Naive thymus-derived CD4-positive, alpha-beta T cell (primary cell): ENCODE results near the gene EIPR1. TPM values are rescaled to one million over a fixed set of nuclear protein-coding genes. Genes with fewer than 3 reads are reported as not detected.

ENCODE experiments used
- ATAC-seq: fragments of 150-1000 bp; cut with Tn5 transposase; 2 replicates; pipeline ENCODE4 v1.10.0; 2021; ENCODE audit warnings: mild to moderate bottlenecking, moderate library complexity
- CTCF ChIA-PET: fragments of 350-600 bp; sonication (Branson Sonifier 250); formaldehyde crosslinking; loops from one replicate; lab custom pipeline; 2021; ENCODE audit warnings: antibody characterized with exemption; lab: Charles Lee
- POLR2A ChIA-PET: fragments of 350-600 bp; sonication (Branson Sonifier 250); formaldehyde crosslinking; loops from one replicate; lab custom pipeline; 2021; ENCODE audit warnings: antibody characterized with exemption, inconsistent platforms; lab: Charles Lee
- DNase-seq, 9 donors: peaks; one replicate each; pipeline versions ENCODE4 v3.0.0 to v3.0.0-alpha.2; 2020 to 2022; ENCODE audit warnings: mixed read lengths in 1 of 9
- H3K27ac ChIP-seq: one replicate; pipeline ENCODE4 v1.7.0; 2013; ENCODE audit warnings: mild to moderate bottlenecking, low read depth, low read length, moderate library complexity
- H3K27me3 ChIP-seq, 2 donors: one replicate each; pipeline ENCODE4 v1.7.0; 2013; ENCODE audit warnings: low read length in 2 of 2, mild to moderate bottlenecking in 2 of 2, moderate library complexity in 2 of 2; ENCODE audit not compliant: control insufficient read depth in 2 of 2, insufficient read depth in 2 of 2
- H3K36me3 ChIP-seq, 3 experiments: 1 replicate in 2 of 3; 2 replicates in 1 of 3; pipeline ENCODE4 v1.7.0; 2013; ENCODE audit warnings: low read length in 3 of 3, mild to moderate bottlenecking in 3 of 3, moderate library complexity in 1 of 3; ENCODE audit not compliant: insufficient read depth in 3 of 3, control insufficient read depth in 2 of 3
- H3K4me1 ChIP-seq, 2 donors: one replicate each; pipeline ENCODE4 v1.7.0; 2013; ENCODE audit warnings: low read length in 2 of 2, mild to moderate bottlenecking in 2 of 2, moderate library complexity in 1 of 2; ENCODE audit not compliant: control insufficient read depth in 2 of 2, insufficient read depth in 2 of 2
- H3K4me3 ChIP-seq: 2 replicates; pipeline ENCODE4 v1.7.0; 2013; ENCODE audit warnings: mild to moderate bottlenecking, low read length
- H3K9me3 ChIP-seq, 3 experiments: 1 replicate in 2 of 3; 2 replicates in 1 of 3; pipeline ENCODE4 v1.7.0; 2013; ENCODE audit warnings: low read length in 3 of 3; ENCODE audit not compliant: control insufficient read depth in 2 of 3
- H3K27ac Mint-ChIP-seq, 9 donors: one replicate each; pipeline ENCODE4 v1.8.0; 2020 to 2022; ENCODE audit warnings: mixed read lengths in 9 of 9, mild to moderate bottlenecking in 8 of 9, moderate library complexity in 5 of 9, inconsistent platforms in 2 of 9
- H3K27me3 Mint-ChIP-seq, 5 donors: one replicate each; pipeline ENCODE4 v1.8.0; 2021 to 2022; ENCODE audit warnings: mixed read lengths in 5 of 5, mild to moderate bottlenecking in 1 of 5
- H3K36me3 Mint-ChIP-seq, 5 donors: one replicate each; pipeline ENCODE4 v1.8.0; 2020 to 2022; ENCODE audit warnings: mixed read lengths in 5 of 5, mild to moderate bottlenecking in 3 of 5, inconsistent platforms in 1 of 5
- H3K4me1 Mint-ChIP-seq, 7 donors: one replicate each; pipeline ENCODE4 v1.8.0; 2020 to 2022; ENCODE audit warnings: mixed read lengths in 7 of 7, mild to moderate bottlenecking in 3 of 7, inconsistent platforms in 1 of 7
- H3K4me3 Mint-ChIP-seq, 10 donors: one replicate each; pipeline ENCODE4 v1.8.0; 2020 to 2022; ENCODE audit warnings: mild to moderate bottlenecking in 10 of 10, mixed read lengths in 10 of 10, moderate library complexity in 6 of 10, inconsistent platforms in 2 of 10
- H3K9me3 Mint-ChIP-seq, 11 donors: one replicate each; pipeline ENCODE4 v1.8.0; 2020 to 2022; ENCODE audit warnings: mixed read lengths in 11 of 11, mild to moderate bottlenecking in 4 of 11, inconsistent platforms in 1 of 11, moderate library complexity in 1 of 11
- intact Hi-C, 2 donors: fragments of 100-400 bp; cut with micrococcal nuclease; formaldehyde crosslinking; loops; one replicate each; pipeline ENCODE4 v1.15.1; 2023
- polyA plus RNA-seq, 2 donors: library from polyadenylated mRNA; unstranded; fragments of 300-500 nt; fragmentation: Illumina TruSeq; gene quantifications; one replicate each; pipeline ENCODE4 v1.2.3, GENCODE V29; 2021
- total RNA-seq, 6 experiments: library from RNA in 5 of 6; stranded (reverse) in 5 of 6; gene quantifications; 1 replicate in 5 of 6; 2 replicates in 1 of 6; pipeline ENCODE4 v1.2.3 and lab custom pipeline; 2021 to 2026

Gene EIPR1
- total and polyA plus RNA-seq, 7 experiments from 2014 or later: 24.4 to 46.2 (median 27.3) TPM

DNA sequence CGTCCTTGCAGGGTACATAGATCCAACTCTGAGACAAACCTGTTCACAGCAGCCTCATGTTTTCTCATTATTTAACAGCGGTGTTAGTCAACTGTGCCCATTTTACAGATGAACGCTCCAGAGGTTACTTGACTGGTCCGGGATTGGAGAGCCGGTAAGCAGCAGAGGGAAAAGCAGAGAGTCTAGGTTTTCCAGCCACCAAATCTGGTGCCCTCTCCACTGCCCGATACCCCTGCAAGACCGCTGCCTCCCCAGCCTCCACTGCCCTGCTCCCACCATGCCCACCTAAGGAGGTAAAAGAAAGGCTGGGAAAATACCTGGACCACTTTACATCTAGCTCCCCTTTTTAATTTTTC, 51.5 kb downstream of the EIPR1 start:
- Histone ChIP-seq H3K27me3 (no peaks in the 10 kb centered on the region), H3K27ac (no peak overlapping the region), H3K9me3 (no peaks in the 10 kb centered on the region), H3K36me3 (peaks cover 0 to 16% (median 0%) of the 10 kb centered on the region in 3 experiments), H3K4me1 (no peaks in the 10 kb centered on the region), H3K4me3 (no peak overlapping the region)
- ChIA-PET POLR2A (no interaction called here), CTCF (no interaction called here)
- no peak for DNase-seq
- Mint-ChIP-seq H3K36me3 (peaks cover 11 to 47% (median 23%) of the 10 kb centered on the region in 5 donors), H3K4me1 (peaks cover 0 to 32% (median 10%) of the 10 kb centered on the region in 7 donors), H3K27me3 (no peaks in the 10 kb centered on the region), H3K27ac (no peak overlapping the region), H3K9me3 (peaks cover 0 to 9% (median 0%) of the 10 kb centered on the region in 11 donors), H3K4me3 (no peak overlapping the region)
- ATAC-seq: no peak
- intact Hi-C loops: no loop called here

DNA sequence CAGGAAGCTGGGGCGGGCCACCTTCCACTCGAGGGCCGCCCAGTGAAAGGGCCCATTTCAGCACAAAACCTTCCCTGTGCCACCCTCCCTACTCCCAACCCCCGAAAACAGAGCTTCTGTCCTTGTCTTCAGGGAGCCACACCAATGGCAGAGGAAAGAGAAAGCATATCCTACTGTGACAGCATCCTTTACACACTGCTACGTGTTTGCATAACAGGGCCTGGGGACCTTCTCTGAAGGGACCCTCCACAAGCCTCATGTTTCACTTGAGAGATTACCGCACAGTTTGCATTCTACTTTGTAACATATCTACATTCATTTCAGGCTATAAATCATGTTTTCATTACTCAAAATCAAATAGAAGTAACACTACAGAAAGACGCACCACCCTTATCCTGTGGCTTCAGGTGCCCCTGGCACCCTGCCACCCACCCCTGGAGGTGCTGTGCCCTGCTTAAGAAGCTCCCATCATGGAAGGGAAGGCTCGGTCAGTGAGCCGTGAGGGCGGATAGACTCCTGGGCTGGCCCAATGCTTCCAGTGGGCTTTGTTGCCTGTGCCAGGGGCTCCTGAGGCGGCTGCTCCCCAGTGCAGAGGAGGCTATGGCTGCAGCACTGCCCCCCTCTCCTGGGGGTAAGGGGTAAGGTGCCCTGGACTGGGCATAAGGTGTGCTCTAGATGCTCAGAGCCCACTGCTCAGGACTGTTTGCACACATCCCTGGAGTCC, 52.0 kb downstream of the EIPR1 start:
- Mint-ChIP-seq H3K27ac (peak overlapping the region in 1 of 9 donors; percentile 26), H3K4me3 (no peak overlapping the region), H3K36me3 (peaks cover 8 to 45% (median 18%) of the 10 kb centered on the region in 5 donors), H3K9me3 (peaks cover 0 to 6% (median 0%) of the 10 kb centered on the region in 11 donors), H3K4me1 (peaks cover 0 to 29% (median 10%) of the 10 kb centered on the region in 7 donors), H3K27me3 (no peaks in the 10 kb centered on the region)
- no peaks in the 10 kb centered on the region for H3K4me1 ChIP-seq
- no peaks in the 10 kb centered on the region for H3K9me3 ChIP-seq
- no peak overlapping the region for H3K4me3 ChIP-seq
- POLR2A ChIA-PET: no interaction called here
- peaks cover 0 to 11% (median 0%) of the 10 kb centered on the region in 3 experiments for H3K36me3 ChIP-seq
- DNase-seq (no peak), ATAC-seq (peak; percentile 7)
- no peak overlapping the region for H3K27ac ChIP-seq
- intact Hi-C loops: no loop called here
- CTCF ChIA-PET: no interaction called here
- no peaks in the 10 kb centered on the region for H3K27me3 ChIP-seq

DNA sequence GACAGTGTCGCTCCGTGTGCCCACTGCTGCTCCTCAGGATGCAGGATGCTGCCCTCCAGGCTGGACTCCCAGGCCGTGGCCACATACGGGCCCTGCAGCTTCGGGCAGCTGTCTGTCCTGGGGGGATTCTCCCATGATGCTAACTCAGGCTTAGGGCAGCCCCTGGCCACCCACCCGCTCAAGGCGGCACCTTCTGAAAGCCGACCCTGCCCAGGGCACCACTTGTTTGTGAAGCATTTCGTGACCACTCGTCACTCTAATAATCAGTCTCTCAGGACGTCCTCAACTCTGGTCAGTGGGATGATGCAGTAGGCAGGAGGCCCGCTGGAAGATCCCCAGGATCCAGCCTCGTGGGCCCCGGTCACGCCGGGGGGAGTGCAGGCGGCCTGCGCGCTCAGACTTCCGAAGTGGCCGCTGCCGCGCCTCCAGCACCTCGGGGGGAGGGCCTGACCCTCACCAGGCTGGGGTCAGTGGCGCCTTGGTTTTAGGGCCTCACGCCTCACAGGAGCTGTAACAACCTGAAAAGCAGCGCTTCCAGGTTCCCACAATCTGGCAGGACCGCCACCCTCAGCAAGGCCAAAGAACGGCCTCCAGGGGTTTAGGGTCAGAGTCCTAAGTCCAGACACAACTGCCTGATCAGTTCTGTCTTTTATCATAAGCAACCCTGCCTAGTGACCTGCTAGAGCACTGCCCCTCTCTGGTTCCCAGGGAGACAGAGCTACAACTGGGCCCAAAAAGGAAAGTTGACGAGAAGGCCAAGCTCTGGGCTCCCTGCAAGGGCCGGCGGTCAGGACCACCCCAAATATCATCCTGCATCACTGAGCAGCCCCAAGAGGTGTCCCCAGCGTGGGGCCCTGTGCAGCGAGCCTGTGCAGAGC, 53.0 kb downstream of the EIPR1 start:
- H3K4me3 ChIP-seq: no peak overlapping the region
- Mint-ChIP-seq H3K27me3 (no peaks in the 10 kb centered on the region), H3K9me3 (peaks cover 0 to 1% (median 0%) of the 10 kb centered on the region in 11 donors), H3K4me1 (peaks cover 0 to 24% (median 6%) of the 10 kb centered on the region in 7 donors), H3K36me3 (peaks cover 1 to 42% (median 16%) of the 10 kb centered on the region in 5 donors), H3K4me3 (no peak overlapping the region), H3K27ac (no peak overlapping the region)
- peak; percentile 11 for ATAC-seq
- no peaks in the 10 kb centered on the region for H3K4me1 ChIP-seq
- no peak for DNase-seq
- ChIA-PET CTCF (no interaction called here), POLR2A (no interaction called here)
- no peaks in the 10 kb centered on the region for H3K9me3 ChIP-seq
- H3K27ac ChIP-seq: no peak overlapping the region
- peaks cover 0 to 7% (median 0%) of the 10 kb centered on the region in 3 experiments for H3K36me3 ChIP-seq
- intact Hi-C loops: no loop called here
- no peaks in the 10 kb centered on the region for H3K27me3 ChIP-seq

DNA sequence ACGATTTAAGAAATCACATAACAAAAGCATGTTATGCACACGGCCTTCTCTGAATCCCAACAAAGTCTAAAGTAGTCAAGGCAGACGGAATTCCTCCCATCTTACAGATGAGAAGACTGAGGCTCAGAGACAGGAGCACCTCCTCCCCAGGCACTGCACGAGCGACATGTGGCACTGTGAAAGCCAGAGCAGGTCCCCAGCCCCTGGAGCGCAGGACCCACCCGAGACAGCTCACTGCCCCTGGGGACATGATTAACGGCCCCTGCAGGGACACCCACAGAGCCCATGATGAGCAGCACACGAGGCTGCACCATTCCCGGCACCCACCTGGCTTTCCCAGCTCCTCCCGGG, 53.6 kb downstream of the EIPR1 start:
- H3K4me3 Mint-ChIP-seq: no peak overlapping the region
- no peak overlapping the region for H3K27ac Mint-ChIP-seq
- H3K36me3 ChIP-seq: peaks cover 0 to 6% (median 0%) of the 10 kb centered on the region in 3 experiments
- H3K4me1 ChIP-seq: no peaks in the 10 kb centered on the region
- H3K27me3 ChIP-seq: no peaks in the 10 kb centered on the region
- DNase-seq: no peak
- CTCF ChIA-PET: no interaction called here
- no peak overlapping the region for H3K4me3 ChIP-seq
- no peaks in the 10 kb centered on the region for H3K9me3 ChIP-seq
- H3K9me3 Mint-ChIP-seq: peaks cover 0 to 1% (median 0%) of the 10 kb centered on the region in 11 donors
- ATAC-seq: no peak
- intact Hi-C loops: no loop called here
- POLR2A ChIA-PET: no interaction called here
- peaks cover 1 to 46% (median 19%) of the 10 kb centered on the region in 5 donors for H3K36me3 Mint-ChIP-seq
- H3K4me1 Mint-ChIP-seq: peaks cover 0 to 18% (median 0%) of the 10 kb centered on the region in 7 donors
- no peak overlapping the region for H3K27ac ChIP-seq
- no peaks in the 10 kb centered on the region for H3K27me3 Mint-ChIP-seq

DNA sequence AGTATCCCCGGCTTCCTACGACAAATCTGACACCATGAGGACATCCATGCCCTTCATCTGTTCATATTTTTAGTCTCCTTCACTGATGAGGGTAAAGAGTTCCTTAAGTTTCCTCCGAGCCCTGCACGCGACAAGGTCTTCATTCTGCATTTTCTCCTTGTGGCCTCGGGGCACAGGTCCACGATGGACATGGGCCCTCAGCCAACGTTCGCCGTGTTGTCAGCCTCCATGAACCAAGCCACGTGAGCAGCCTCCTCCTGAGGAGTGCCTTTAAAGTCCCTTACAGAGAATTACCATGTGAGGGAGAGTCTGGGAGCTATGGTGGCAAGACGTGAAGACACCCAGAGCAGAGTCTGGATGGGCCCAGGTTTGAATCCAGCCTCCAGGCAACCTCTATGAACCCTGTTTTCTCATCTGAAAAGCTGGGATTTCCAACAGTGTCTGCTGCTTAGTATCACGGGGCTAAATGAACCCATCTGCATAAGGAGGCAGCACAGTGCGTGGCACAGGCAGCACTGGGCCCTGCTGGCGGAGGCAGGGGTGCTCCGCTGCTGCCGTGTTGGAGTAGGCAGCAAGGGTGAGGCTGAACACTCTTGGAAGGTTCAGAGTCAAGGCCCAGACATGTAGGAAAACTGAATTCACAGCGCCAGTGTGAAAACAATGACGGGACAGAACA, 54.1 kb downstream of the EIPR1 start:
- Mint-ChIP-seq H3K27me3 (no peaks in the 10 kb centered on the region), H3K4me3 (no peak overlapping the region), H3K4me1 (peaks cover 0 to 18% (median 0%) of the 10 kb centered on the region in 7 donors), H3K27ac (no peak overlapping the region), H3K36me3 (peaks cover 6 to 51% (median 24%) of the 10 kb centered on the region in 5 donors), H3K9me3 (peaks cover 0 to 1% (median 0%) of the 10 kb centered on the region in 11 donors)
- DNase-seq (no peak), ATAC-seq (no peak)
- Histone ChIP-seq H3K27ac (no peak overlapping the region), H3K4me3 (no peak overlapping the region), H3K9me3 (no peaks in the 10 kb centered on the region), H3K27me3 (no peaks in the 10 kb centered on the region), H3K36me3 (peaks cover 0 to 9% (median 0%) of the 10 kb centered on the region in 3 experiments), H3K4me1 (no peaks in the 10 kb centered on the region)
- POLR2A ChIA-PET: no interaction called here
- intact Hi-C loops: no loop called here
- CTCF ChIA-PET: no interaction called here

DNA sequence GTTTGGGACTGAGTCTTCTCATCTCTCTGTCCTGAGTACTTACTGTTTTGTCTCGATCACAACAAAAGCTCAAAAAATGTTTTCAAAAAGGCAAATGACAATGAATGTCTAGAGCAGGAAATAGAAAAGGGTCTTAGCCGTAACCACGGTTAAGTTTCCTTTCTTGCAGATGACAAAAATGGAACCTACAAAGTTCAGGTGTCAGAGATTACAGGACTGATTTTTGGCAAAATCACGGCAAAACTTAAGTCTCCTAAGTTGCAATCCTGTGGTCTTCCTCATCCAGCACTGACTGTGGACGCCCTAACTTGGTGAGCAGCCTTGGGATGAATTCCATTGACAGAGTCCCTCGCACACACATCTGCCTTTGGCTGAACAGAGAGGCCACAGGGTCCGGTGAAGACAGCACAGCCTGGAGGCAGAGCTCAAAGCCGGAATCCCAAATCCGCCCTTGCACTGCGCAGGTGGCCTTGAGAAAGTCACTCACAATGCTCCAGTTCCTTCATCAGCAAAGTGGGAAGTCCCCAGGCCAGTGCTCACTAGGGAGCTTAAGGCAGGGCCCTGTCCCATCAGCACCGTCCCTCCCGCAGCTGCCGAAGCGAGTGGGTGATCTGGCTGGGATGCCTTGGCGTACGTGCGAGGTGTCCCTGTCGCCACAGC, 55.2 kb downstream of the EIPR1 start:
- H3K27me3 Mint-ChIP-seq: no peaks in the 10 kb centered on the region
- Histone ChIP-seq H3K9me3 (no peaks in the 10 kb centered on the region), H3K4me1 (no peaks in the 10 kb centered on the region), H3K27ac (no peak overlapping the region), H3K4me3 (no peak overlapping the region), H3K36me3 (peaks cover 0 to 15% (median 0%) of the 10 kb centered on the region in 3 experiments), H3K27me3 (no peaks in the 10 kb centered on the region)
- DNase-seq (no peak), ATAC-seq (no peak)
- POLR2A ChIA-PET: no interaction called here
- peaks cover 0 to 18% (median 0%) of the 10 kb centered on the region in 7 donors for H3K4me1 Mint-ChIP-seq
- H3K36me3 Mint-ChIP-seq: peaks cover 10 to 59% (median 29%) of the 10 kb centered on the region in 5 donors
- CTCF ChIA-PET: no interaction called here
- no peak overlapping the region for H3K4me3 Mint-ChIP-seq
- intact Hi-C loops: no loop called here
- H3K27ac Mint-ChIP-seq: no peak overlapping the region
- peaks cover 0 to 1% (median 0%) of the 10 kb centered on the region in 11 donors for H3K9me3 Mint-ChIP-seq
